ENCODE measurements around the gene GLYATL1. TPM values are rescaled to one million over a fixed set of nuclear protein-coding genes. Genes with fewer than 3 reads are reported as not detected.

The GLYATL1 gene
- total and polyA plus RNA-seq, 2 of the 8 experiments (the other 6 are each of a cell fraction or from before 2014, with no cell fraction given): 8.6 to 10.7 TPM

- POLR2A ChIA-PET (ENCODE audit: partially characterized antibody): no interaction called here
- Histone ChIP-seq H4K8ac (ENCODE audit: extremely low read depth, insufficient read depth, low read length) (no peak overlapping the region), H2AFZ (ENCODE audit: low read length) (no peak overlapping the region), H3K23ac (ENCODE audit: insufficient read length) (no peak overlapping the region), H3K18ac (ENCODE audit: extremely low read depth, low read length) (no peak overlapping the region), H3K79me1 (ENCODE audit: low read depth, low read length) (no peaks in the 10 kb centered on the region), H2BK12ac (ENCODE audit: low read depth, low read length) (no peak overlapping the region), H2BK5ac (ENCODE audit: low read depth, low read length) (no peak overlapping the region), H2AK5ac (ENCODE audit: low read depth, low read length) (no peak overlapping the region), H3K27ac (ENCODE audit: low read depth, low read length) (no peak overlapping the region), H4K91ac (replicated peaks; ENCODE audit: insufficient read length, low read length) (no peak overlapping the region), H3K79me2 (ENCODE audit: control insufficient read depth in 1 of 2, insufficient read depth in 2 of 2, low read length in 2 of 2) (no peaks in the 10 kb centered on the region), H2BK120ac (replicated peaks; ENCODE audit: low read depth, low read length) (no peak overlapping the region), H4K20me1 (replicated peaks in 1 of 2; ENCODE audit: control insufficient read depth in 1 of 2, insufficient read depth in 2 of 2, low read length in 2 of 2) (no peaks in the 10 kb centered on the region), H4K5ac (ENCODE audit: insufficient read length, low read depth, low read length) (no peak overlapping the region), H3K4me1 (replicated peaks in 1 of 4; ENCODE audit: control insufficient read depth in 3 of 4, insufficient read depth in 4 of 4, low read length in 3 of 4) (no peaks in the 10 kb centered on the region), H3K4ac (replicated peaks; ENCODE audit: insufficient read length, low read depth, low read length) (no peak overlapping the region), H3K4me3 (ENCODE audit: extremely low read depth in 1 of 4, insufficient read depth in 2 of 4, low read depth in 3 of 4, low read length in 4 of 4) (no peak overlapping the region), H3K36me3 (ENCODE audit: control insufficient read depth in 2 of 4, insufficient read depth in 4 of 4, low read length in 3 of 4) (no peaks in the 10 kb centered on the region), H3K9me3 (ENCODE audit: insufficient read depth in 2 of 2, low read depth in 1 of 2, low read length in 1 of 2) (peaks cover 2 to 4% of the 10 kb centered on the region in 2 experiments; a peak in 3 of 4 replicates), H3K9ac (replicated peaks in 1 of 4; ENCODE audit: extremely low read depth in 1 of 4, low read depth in 3 of 4, low read length in 3 of 4) (no peak overlapping the region), H3K14ac (ENCODE audit: insufficient read length) (no peak overlapping the region), H3K23me2 (ENCODE audit: low read depth, low read length) (no peaks in the 10 kb centered on the region), H3K4me2 (ENCODE audit: insufficient read depth in 1 of 2, low read depth in 2 of 2, low read length in 2 of 2) (no peak overlapping the region), H2BK20ac (ENCODE audit: low read length) (no peak overlapping the region), H2BK15ac (ENCODE audit: low read length) (no peak overlapping the region), H3K27me3 (replicated peaks in 1 of 4; ENCODE audit: control insufficient read depth in 3 of 4, extremely low read depth in 1 of 4, insufficient read depth in 3 of 4, low read length in 3 of 4) (no peaks in the 10 kb centered on the region), H3K56ac (replicated peaks; ENCODE audit: insufficient read length, low read depth, low read length) (no peak overlapping the region)
- CTCF ChIA-PET (ENCODE audit: partially characterized antibody): no interaction called here
- TF ChIP-seq PHF8 (conservative IDR thresholded peaks at IDR 0.05; ENCODE audit: low read depth, low read length): no peak
- TF ChIP-seq CBX8 (IDR thresholded peaks at IDR 0.05; ENCODE audit: borderline replicate concordance, low read depth, low read length): no peak
- no peak for TF ChIP-seq RFX5 (IDR thresholded peaks at IDR 0.05; ENCODE audit: borderline replicate concordance, low read depth, low read length)
- no peak for TF ChIP-seq KDM1A (IDR thresholded peaks at IDR 0.05; ENCODE audit: borderline replicate concordance, low read length)
- no peak for TF ChIP-seq RBBP5 (IDR thresholded peaks at IDR 0.05; ENCODE audit: borderline replicate concordance, low read depth, low read length)
- TF ChIP-seq ZNF274 (IDR thresholded peaks at IDR 0.05; ENCODE audit: borderline replicate concordance, extremely low read depth, low read length): no peak
- DNase-seq (ENCODE audit: low read depth in 1 of 2, low spot score in 2 of 2) (no peak), FAIRE-seq (no peak)
Measured at GRCh38 chr11:58977470-58977869, 38.2 kb downstream of the GLYATL1 start.
